COLO668 (cell line): ENCODE measurements around the gene ATP10A.

Experiments
- DNase-seq: peaks from one replicate; lab custom pipeline; 2025; ENCODE audit not compliant: unreplicated experiment; lab: John Stamatoyannopoulos, UW

The ATP10A gene

DNA sequence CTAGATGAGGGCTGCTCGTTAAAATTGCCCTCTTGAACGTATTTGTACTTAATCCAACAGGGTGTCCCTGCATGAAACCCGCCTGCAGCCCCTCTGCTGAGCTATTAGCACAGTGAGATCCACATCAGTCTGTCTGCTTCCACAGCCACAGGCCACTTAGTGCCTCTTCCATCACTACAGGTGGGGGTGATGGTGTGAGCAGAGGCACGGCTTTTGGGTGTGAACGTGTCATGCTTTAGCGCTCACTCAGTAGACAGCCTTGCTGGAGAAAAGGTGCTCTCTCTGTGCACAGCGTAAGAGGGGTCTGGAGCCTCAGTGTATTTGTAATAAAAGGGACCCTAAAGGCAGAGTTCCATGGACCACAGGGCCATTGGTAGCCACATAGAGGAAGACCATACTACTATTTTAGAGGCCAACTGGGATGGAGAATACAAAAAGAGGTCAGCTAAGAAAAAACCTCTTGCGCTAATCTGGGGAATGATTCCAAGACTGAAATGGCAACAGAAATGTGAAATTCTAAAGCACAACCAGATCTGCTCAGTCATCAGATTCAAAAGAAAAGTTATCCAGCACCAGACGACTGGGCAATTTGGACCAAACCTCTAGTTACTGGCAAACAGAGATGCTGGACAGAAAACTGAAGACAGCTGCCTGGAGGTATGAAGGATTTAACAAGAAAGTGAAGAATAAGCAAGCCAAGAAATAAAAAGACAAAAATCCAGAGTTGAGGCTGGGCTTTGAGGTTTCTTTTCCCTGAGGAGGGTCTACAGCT is 120.2 kb downstream of the ATP10A start:
- no peak for DNase-seq

DNA sequence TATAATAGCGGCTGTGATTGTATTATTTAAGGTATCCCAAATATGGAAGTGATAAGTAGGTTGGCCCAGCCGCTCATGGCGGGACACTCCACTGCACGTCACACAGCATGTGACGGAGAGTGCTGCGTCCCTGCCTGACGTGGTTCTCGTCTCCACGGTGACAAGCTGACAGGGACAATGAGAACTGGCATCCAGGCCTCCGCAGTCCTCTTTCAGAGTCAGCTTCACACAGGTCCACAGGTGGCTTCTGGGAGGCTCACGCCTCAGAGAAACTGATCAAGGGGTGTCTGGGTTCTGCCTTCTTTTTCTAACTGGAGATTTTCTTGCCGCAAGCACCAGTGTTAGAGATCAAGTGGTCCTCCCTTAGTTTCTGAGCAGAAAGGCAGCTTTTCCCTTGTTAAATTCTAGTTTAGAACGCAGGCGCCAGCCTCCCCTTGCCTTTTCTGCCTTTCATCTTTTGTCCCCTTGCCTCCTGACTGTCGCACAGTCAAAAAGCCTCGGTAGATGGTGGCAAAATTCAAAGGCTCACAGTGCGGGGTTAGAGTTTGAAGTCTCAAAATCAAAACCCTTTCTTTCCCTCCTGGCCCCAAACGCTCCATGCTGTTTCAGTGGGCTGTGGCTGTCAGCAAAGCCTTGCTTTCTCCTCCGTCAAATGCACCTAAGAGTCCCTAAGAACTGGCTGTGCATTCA is 120.9 kb downstream of the ATP10A start:
- DNase-seq: no peak

DNA sequence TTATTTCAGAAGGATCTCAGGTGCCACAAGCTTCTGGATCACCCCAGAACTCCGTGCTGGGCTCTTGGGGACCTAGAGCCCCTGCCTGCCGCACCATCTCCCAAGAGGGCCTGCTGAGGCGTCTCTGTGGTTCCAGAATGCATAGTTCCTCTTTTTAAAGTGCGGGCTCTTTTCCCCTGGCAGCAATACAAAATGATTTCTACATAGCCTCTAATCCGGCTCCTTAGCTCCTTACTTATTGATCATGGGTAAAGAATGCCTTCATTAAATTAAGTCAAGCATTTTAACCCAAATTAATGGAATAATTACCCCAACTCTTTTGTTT is 121.9 kb downstream of the ATP10A start:
- no peak for DNase-seq

DNA sequence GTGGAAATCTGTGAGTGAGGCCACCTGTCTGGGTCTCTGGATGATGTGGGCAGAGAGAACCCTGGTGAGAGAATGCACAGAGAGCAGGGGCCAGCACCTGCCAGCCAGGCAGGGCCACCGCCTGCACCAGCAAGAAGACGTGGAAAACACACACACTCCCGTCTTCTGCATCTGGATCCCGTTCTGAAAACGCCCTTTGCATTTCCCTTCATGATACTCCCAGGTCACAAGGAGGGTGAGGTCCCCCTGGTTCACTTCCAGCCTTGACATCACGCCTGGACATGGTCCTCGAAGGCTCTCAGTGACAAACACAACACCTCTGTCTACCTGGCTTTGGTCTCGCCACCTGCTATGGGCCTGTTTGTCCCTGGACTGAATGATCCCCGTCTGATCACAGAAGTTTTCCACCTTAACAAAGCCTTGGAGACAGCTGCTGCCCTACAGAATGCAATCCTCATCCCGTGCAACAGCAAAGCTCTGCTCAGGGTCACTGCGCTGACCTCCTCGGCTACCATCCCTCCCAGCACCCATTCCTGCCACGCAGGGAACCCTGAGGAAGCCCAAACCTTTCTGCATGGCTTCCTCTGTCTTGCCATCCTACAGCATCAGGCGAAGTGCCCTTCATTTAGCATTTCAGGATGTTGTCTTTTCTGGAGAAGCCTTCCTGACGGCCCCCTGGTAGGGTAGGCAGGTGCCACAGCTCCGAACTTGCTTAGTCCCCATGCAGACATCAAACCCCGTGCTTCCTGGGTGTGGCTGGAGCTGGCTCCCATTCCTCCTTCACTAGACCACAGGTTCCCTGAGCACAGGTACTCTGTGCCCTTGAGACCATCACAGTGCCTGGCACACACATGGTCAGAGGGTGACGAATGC is 122.5 kb downstream of the ATP10A start:
- DNase-seq: no peak

DNA sequence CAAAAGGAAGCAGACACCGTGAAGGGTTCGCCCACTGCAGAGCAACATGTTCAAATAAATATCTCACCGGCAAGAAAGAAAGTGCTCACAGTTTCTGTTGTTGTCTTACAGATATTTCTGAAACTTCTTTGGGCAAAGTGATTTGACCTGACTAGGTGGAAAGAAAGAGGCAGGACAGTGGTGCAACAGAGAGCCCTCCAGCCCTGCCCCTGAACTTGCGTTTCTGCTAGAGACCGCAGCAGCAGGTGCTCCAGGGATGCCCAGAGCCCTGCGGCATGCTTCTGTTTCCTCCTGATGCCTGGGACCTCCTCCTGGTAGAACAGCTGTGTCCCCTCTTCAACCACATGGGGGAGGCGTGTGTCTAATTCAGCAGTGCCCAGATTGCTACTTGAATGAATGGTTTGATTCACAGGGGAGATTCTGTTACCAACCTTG is 123.4 kb downstream of the ATP10A start:
- peak; percentile 45 for DNase-seq

DNA sequence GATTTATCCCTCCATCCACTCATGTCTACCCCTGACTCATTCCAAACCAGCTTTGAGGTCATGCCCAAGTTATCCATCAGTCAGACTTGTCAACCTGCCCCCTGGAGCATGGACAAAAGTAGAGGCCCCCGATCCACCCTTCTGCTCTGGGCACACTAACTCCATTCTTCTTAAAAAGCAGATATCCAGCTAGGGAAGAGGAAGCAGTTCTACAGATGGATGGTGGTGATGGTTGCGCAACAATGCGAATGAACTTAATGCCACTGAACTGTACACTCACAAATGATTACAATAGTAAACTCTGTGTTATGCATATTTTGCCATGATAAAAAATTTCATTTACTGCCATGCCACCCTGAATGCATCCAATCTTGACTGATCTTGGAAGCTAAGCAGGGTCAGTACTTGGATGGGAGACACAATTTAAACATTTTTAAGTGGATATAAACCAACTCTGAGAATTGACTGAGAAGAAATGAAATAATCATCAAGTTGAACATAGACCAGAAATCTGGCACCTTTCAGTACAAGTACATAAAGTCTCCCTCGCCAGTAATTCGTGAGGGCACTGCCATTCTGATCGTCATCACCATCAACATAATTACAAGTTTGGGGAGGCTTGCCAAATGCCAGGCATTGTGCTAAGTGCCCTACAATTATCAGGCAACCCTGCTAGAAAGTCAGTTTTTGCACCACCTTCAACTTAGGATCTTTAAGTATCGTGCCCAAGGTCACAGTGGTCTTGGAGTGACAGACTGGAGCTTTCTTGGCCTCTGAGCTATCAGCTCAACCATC is 124.8 kb downstream of the ATP10A start:
- DNase-seq: no peak

DNA sequence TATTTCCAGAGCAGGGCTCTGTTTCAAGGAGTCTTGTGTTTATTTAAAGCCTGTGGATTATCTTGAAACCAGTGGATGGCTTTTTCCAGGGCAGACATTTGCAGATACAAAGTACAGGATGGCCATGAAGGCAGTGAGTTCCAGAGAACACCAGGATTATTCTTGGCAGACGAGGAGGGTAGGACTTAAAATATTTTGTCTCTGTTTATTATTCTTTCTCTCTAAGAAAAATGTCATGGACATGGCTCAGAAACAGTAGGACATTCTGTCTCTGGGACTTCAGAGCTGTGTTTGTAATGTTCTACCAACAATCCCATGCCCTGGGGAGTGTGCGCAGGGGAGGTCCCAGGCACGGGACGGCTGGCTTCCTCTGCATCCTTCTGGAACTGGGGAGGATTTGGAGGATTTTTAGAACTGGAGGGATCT is 125.9 kb downstream of the ATP10A start:
- DNase-seq: no peak

DNA sequence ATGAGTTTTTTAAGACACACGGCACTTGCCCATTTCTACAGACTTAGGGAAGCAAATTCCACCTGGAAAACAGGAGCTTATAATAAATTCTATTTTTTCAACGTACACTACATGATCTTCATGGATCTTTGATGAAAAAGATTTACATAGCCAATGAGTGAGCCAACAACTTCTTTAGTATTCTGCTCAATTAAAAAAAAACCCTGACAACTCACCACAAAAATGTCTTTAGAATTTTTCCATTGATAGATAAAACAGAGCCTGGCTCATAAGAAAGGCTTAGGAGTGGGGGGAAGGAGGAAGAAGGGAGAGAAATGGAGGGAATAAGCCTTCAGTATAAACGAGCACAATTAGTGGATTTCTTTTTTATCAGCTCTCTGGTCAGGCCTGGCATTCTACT is 126.7 kb downstream of the ATP10A start:
- DNase-seq: no peak

DNA sequence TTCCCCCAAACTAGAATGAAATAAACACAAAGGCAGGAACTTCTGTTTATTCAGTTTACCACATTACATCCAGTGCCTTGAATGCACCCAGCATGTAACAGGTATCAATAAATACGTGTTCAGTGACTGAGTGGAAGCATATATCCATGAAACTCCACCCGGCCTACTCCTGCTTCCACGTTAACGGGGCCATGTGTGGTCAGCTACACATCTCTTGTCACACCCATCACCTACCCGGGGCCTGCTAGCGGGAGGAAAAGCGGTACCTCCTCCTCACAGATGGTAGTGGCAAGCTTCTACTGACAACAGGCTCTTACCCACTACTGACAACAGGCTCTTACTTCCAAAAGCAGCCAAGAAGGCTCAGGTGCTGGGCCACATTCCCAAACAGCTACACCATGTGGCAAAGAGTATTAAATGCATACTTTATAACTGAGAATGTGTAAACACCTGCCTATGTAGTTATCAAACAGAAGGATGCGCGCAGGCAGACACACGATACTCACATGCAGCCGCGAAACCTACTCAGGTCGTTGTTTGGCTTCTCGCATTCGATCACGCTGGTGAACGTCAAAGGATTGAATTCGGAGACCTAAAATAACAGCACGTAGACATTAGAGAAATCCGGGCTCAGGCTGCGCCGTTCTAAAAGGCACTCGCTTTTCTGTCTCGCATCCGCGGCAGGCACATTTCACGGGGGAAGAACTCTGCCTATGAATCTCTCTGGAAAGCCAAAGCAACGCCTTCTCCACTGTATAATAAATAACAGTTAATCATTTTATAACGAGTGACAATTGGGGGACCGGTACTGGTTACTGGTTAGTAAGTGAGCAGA is 127.4 kb downstream of the ATP10A start:
- no peak for DNase-seq

DNA sequence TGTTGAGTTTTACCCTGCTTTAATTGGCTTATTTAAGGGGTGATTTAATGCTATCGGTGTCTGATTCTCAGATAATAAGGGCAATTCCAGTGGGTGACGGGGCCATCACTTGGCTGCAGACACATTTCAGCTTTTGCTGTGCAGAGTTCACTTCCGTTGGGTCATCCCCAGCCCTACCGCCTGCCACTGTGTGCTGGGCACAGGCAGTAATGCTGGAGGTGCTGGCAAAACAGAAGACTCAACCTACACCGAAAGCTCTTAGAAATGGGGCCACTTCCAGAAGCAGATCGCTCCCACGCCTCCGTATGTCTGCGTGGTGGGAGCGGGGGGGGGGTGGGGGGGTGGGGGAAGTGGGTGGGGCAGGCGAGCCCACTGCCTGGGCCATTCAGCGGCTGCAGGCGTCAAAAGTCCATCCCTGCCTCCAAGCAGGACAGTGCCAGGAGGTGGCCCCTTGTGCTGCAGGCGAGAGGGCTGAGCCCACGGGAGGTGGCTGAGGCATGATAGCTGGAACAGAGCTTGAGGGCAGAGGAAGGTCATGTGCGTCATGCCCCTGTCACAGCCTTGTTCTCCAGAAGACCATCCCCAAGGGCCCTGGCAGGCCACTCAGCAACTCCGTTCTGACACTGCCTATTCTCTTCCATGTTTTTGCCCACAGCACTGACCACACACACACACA is 128.3 kb downstream of the ATP10A start:
- no peak for DNase-seq

DNA sequence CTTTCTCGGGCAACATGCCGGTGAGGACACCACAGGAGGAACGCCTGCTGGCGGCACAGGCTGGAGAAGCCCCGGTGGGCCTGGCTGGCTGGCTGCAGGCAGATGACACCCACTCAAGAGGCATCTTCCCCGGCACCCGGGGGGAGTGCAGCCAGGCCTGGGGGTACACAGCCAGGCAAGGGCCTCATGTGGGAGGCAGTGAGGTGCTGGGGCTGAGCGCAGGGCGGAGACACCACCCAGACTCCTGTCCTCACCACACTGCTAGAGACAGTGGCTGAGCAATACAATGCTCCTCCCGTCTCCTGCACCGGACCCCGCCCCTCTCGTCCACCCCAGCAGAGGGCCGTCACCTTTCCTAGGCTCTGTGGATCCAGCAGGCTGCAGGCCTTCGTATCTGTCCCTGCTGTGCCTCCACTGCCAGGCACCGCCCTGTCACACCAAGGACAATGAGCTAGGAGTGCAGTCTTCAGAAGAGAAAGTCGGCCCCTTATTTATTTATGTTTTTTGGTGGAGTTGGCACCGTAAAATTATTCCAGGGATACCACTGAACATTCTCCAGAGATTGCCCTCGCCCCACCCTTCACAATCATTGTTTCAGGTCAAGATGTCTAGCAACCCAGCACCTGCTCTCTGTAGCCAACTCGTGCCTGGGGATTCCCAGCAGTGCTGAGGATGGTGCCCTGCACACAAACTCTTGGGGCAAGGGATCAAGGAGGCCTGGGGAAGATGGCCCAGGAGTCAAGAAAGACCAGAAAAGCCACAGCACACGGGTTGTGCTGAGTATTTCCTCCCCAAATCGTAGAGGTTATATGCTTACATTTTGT is 129.1 kb downstream of the ATP10A start:
- DNase-seq: no peak

DNA sequence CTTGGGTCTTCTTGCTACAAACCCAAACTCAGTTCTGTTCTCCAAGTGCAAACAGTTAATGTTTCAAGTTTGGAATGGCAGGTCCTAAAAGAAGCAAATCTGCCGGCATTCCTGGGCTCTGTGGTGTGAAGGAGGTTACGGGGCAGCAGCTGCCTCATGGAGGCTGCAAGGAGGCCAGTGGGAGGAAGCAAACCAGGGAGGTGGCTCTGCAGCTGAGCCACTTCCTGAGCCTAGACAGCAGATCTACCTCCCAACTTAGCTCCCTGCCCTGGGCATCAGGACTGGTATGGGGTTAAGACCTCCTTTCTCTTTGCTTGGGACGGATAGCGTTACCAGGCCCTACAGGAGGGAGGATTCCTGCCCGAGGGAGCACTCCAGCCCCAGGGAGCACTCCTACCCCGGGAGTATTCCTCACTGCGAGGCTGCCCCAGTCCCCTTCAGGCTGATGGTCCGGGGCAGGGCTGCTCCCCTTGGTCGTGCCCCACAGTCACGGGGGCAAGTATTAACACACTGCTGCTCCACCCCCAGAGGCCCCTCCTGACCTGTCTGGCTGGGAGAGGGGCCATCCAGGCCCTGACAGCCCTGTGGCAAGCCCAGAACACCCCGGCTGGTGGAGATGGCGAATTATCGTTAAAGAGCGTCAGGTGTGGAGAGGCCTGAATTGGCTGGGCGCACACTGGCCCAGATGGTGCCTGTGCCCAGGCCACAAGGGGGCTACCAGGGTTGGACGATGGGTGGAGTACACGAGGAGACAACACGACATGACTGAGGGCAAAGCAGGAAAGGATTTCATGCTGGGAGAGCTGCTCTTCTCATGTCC is 129.9 kb downstream of the ATP10A start:
- no peak for DNase-seq

DNA sequence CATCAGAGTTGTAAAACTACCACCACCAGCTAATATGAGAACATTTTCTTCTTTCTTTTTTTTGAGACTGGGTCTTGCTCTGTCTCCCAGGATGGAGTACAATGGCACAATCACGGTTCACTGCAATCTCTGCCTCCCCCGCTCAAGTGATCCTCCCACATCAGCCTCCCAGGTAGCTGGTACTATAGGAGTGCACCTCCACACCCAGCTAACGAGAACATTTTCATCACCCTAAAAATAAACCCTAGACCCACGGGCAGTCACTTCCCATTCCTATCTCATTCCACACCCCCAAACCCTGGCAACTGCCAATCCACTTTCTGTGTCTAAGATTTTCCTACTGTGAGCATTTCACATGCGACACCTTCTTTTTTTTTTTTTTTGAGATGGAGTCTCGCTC is 130.9 kb downstream of the ATP10A start:
- no peak for DNase-seq

DNA sequence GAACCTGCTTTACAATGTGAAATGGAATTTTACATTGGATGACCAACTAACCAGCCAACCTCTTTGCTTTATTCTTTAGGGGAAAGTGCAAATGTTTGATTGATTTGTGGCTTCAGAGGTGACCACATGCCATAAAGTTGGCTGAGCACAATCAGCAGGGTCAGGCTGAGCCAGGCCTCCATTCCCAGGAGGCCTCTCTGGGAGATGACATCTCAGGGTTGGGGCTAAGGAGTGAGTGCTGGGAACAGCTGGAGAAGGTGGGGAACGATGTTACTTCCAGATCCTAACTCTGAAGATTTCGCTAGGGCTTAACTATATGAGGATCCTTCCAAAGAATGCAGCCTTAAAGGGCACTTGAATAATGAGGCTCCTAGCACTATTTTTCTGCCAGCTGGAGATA is 131.7 kb downstream of the ATP10A start:
- DNase-seq: no peak

DNA sequence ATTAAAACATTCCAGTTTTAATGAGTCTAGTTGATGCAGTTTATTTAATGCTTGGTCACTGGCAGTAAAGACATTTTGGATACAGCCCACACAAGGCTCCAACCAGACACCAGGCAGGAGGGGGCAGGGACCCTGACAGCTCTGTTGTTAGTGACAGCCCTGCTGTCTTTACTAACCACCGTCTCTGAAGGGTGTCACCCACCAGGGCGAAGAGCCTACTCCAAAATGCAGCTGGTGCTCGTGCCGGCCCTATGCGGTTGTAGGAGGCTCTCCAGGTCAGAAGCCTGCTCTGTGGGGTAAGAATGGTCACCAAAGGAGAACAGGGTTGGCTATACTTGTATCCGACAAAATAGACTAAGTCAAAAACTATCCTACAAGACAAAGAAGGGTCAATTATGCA is 132.2 kb downstream of the ATP10A start:
- no peak for DNase-seq

DNA sequence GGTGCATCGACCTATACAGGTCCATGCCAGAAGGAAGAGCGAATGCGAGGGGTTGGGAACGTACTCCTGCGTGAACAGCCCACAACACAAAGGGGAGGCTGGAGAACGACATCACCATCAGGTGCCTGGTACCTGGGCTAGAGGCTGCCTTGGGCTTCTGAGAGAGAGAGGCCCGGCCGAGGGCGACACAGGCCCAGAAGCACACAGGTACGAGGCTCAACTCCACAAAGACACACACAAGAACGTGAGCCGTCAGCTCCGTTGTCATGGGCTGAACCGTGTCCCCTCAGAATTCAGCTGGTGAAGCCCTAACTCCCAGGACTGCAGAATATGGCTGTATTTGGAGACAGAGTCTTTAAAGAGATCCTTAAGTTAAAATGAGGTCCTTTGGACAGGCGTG is 134.3 kb downstream of the ATP10A start:
- DNase-seq: no peak

DNA sequence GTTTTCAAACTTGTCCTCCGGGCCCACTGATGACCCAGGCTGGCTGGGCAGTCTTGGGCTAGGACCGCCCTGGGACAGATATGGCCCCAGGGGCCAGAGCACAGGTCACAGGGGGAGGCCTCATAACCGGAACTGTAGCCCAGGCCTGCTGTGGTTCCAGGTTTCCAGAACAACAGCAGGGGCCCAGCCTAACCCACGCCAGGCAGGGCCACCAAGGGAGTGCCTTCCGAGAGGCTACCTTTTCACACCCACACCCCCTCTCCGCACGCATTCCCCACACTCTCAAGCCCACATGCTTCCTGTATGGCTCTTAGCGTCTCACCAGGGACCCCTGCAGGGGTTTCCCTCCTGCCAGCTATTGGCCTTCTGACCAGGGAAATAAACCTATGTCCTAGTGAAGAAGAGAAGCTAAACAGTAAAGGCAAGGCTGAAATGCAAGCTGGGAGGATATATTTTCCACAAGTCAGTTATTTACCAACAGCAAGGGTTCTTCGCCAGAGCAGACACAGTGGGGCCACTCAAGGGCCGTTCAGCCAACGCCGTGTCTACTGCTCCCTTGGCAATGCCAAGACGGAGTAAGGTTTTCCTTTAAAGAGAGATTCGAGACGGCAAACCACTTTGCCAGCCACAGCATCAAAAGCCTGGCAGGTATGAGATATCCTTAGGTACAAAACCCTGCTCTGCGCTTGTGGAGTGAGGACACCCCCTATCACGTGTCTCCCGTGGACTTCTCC is 135.1 kb downstream of the ATP10A start:
- DNase-seq: no peak
